Measurements from ENCODE around the gene PRPF6.

PRPF6 gene

GRCh38 chr20:64077541-64077875 lies 96.6 kb downstream of the PRPF6 start:
- DNase-seq (ENCODE audit: low read depth): no peak

DNA sequence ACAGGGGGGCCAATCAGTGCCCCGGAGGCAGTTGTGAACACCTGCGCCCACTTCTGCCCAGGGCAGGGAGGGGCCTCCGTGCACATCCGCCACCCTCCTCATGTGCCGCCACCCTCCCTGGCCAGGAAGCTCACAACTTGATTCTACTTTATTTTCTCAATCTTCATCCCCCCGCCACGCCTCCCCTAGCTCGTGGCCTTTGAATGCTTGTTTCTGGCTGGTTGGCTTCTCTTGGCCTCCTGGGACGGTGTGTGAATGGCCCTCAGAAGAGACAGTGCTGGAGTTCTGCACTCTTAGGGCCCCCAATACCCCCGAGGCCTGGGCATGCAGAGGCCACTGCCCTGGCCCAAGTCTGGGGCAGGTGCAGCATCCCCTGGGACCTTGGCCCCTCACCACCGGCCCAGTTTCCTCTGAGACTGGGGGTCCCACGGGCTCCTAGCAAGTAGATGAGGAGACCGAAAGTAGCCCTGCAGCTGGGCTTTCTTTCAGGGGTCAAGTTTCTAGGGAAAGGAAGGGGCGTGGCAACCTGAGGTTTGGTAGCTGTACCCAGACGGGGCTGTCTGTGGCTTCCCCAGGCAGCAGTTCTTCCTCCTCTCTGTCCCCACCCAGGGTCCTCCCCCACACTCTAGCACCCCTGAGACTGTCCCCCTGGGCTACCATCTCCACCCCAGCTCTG lies 97.1 kb downstream of the PRPF6 start:
- no peak for DNase-seq (ENCODE audit: low read depth)

DNA sequence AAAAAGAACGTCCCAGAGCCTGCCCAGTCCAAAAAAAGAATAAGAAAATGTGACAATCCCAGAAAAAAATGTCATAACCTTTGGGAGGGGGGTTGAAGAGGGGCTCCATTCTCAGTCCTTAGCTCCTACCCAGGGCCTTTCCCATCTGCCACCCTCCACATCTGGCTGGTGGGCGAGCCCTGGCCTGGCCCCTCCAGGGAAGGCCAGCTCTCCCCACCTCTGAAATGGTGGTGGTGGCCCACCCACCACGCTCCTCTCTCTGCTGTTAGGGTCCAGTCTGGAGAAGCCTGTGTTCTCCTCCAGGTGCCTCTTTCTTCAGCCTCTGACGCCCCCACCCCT lies 98.0 kb downstream of the PRPF6 start:
- DNase-seq (ENCODE audit: low read depth): no peak

GRCh38 chr20:64079273-64080012 lies 98.5 kb downstream of the PRPF6 start, which contains the start of gene RGS19:
Gene RGS19, minus strand, starts transcription at chr20:64079518. Its CDS starts 2,632 bp downstream, at chr20:64076886.
- DNase-seq (ENCODE audit: low read depth): peak; percentile 59

DNA sequence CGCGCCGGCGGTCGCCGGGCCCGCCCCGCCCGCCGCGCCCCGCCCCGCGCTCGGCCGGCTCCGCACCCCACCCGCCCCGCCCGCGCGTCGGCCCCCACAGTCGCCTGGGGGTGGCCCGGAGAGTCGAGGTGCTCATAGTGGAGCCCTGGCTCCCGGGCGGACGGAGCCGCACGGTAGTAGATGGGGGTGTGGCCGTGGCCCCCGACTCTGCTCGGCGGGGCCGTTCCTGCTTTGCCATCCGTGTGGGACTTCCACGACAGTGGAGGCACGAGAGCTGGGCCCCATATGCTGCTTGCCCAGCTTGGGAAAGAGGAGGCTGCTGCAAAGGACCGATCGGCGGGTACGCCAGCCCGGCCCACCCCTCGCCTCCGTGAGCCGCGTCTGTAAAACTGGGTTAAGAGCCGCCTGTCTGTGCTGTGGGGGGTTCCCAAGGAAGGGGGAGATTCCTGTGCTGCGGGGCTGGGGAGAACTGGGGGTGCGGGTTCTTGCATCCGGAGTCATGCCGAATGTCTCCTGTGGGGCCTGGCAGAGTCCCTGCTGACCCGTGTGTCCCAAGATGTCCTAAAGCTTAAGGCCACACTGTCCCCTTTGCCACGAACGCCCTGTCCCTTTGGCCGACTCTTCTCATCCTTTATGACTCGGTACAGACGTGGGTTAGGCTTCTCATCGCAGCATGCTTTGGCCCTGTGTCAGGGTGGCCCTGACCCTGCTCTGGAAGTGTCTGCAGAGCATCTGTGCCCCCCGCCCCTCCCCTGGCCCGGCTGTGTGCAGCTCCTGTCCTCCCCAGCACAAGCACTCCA lies 99.3 kb downstream of the PRPF6 start, which contains the start of gene OPRL1:
Gene OPRL1, plus strand, starts transcription at position 70 of the 800 bp plus-strand sequence. CDS start 12,639 bp downstream, outside the sequence.
- no peak for DNase-seq (ENCODE audit: low read depth)

DNA sequence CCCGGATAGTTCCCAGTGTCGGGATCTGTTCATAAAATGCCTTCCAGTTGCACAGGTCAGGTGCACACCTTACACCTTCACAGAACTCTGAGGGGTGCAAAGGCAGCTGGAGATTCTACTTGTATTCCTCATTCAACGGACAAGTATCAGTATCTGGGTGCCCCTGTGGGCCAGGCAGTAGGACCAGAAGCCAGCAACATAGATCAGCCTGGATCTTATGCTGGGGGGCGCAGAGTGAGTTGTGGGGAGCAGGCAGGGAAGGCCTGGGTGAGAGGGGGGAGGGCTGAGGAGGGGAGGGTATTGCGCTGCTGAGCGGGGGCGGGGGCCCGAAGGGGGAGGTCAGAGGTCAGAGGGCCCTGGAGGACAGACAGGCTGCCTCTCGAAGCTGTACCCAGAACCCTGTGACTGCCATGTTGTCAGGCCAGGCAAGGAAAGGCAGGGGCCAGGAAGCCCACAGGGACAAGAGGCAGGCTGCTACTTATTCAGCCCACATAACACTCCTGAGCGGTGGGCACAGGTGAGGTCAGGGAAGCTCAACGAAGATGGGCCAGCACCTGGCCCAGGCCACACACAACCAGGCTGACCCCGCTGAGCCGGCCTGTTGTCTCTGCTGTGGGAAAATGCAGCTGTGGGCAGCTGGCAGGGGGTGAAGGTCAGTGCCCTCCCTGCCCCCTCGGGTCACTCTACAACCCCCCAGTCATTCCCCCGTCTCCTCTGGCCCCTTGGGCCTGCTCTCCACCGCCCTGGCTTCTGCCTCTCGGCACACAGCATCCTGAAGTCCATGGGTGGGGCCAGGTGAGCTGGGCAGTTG lies 100.1 kb downstream of the PRPF6 start:
- no peak for DNase-seq (ENCODE audit: low read depth)

GRCh38 chr20:64081624-64081964 lies 100.7 kb downstream of the PRPF6 start:
- DNase-seq (ENCODE audit: low read depth): no peak

DNA sequence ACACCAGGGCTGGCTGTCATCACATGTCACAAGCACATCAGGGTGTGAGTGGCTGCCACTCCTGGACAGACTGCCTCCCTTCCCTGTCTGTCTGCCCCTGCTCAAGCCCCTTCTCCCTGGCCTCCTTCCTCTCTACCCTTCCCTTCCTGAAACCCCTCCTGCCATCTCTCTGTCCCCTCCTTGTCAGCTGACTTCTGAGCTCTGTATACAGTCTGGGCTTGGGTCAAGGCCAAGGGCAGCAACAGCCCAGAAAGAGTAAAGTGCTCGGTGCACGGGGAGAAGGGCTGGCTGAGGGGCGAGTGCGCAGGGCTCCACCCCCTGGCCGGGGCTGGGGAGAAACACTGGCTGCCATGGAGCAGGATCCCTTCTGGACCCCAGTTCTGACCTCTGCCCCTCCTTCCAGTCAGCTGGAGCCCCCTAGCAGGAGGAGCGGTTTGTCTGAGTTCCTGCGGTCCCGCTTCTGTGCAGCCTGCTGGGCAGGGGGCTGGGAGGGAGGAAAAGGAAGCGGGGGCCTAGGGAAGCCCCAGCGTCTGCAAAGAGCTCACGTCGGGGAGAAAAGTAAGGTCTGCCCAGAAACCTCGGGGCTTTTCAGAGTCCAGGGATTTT lies 101.3 kb downstream of the PRPF6 start:
- DNase-seq (ENCODE audit: low read depth): no peak
